Neuronal stem cell (in vitro differentiated cells): Measurements from ENCODE around the gene ADH5.
"Not testable (repeated sequence)": the region's sequence is repeated elsewhere in the genome, so short reads cannot be mapped to it uniquely, and the experiment has no call there.

ENCODE experiments used
- DNase-seq: peaks from one replicate; pipeline ENCODE4 v3.0.0-alpha.2; 2013; ENCODE audit warnings: low spot score
- H2AFZ ChIP-seq: one replicate; pipeline ENCODE4 v1.6.1; 2013; ENCODE audit warnings: mild to moderate bottlenecking, low read length, inconsistent platforms
- H2AK5ac ChIP-seq: 2 replicates; pipeline ENCODE4 v1.6.1; 2013; ENCODE audit warnings: low read depth, mild to moderate bottlenecking, inconsistent platforms, low read length, moderate library complexity, mixed read lengths
- H2BK120ac ChIP-seq: 2 replicates; pipeline ENCODE4 v1.6.1; 2013; ENCODE audit warnings: low read depth, mild to moderate bottlenecking, inconsistent platforms, low read length, moderate library complexity, mixed read lengths
- H2BK12ac ChIP-seq: one replicate; pipeline ENCODE4 v1.6.1; 2013; ENCODE audit warnings: low read length, inconsistent platforms
- H2BK15ac ChIP-seq: 2 replicates; pipeline ENCODE4 v1.6.1; 2013; ENCODE audit warnings: mild to moderate bottlenecking, low read length, inconsistent platforms, mixed read lengths
- H2BK5ac ChIP-seq: one replicate; pipeline ENCODE4 v1.6.1; 2013; ENCODE audit warnings: inconsistent platforms, mild to moderate bottlenecking, low read length, moderate library complexity
- H3K14ac ChIP-seq: one replicate; pipeline ENCODE4 v1.6.1; 2013; ENCODE audit warnings: low read length, inconsistent platforms
- H3K18ac ChIP-seq: 2 replicates; pipeline ENCODE4 v1.6.1; 2013; ENCODE audit warnings: low read length, inconsistent platforms
- H3K23ac ChIP-seq: 2 replicates; pipeline ENCODE4 v1.6.1; 2013; ENCODE audit warnings: low read depth, mild to moderate bottlenecking, mixed read lengths, low read length, inconsistent platforms; ENCODE audit not compliant: poor library complexity
- H3K27ac ChIP-seq: replicated peaks from 3 replicates; pipeline ENCODE4 v1.5.1; 2013; ENCODE audit warnings: low read length, inconsistent platforms
- H3K27me3 ChIP-seq, 3 experiments: 2 replicates each; pipeline ENCODE4 v1.6.1; 2013; ENCODE audit warnings: low read length in 3 of 3, mild to moderate bottlenecking in 2 of 3, inconsistent platforms in 1 of 3, low read depth in 1 of 3, mixed read lengths in 1 of 3, moderate library complexity in 1 of 3; ENCODE audit not compliant: control insufficient read depth in 3 of 3, insufficient read depth in 3 of 3
- H3K36me3 ChIP-seq, 2 donors: replicated peaks in 1 of 2; 2 replicates each; pipeline ENCODE4 v1.6.1; 2013; ENCODE audit warnings: low read length in 2 of 2; ENCODE audit not compliant: control insufficient read depth in 2 of 2, insufficient read depth in 2 of 2
- H3K4ac ChIP-seq: 2 replicates; pipeline ENCODE4 v1.6.1; 2013; ENCODE audit warnings: inconsistent platforms, mild to moderate bottlenecking, low read length, moderate library complexity
- H3K4me1 ChIP-seq, 2 donors: 1 replicate in 1 of 2; 2 replicates in 1 of 2; pipeline ENCODE4 v1.6.1; 2013; ENCODE audit warnings: low read length in 2 of 2, low read depth in 1 of 2; ENCODE audit not compliant: control insufficient read depth in 2 of 2, insufficient read depth in 1 of 2
- H3K4me2 ChIP-seq: one replicate; pipeline ENCODE4 v1.6.1; 2013; ENCODE audit warnings: mild to moderate bottlenecking, low read length, inconsistent platforms; ENCODE audit not compliant: insufficient read depth, poor library complexity, severe bottlenecking
- H3K4me3 ChIP-seq, 2 donors: 2 replicates each; pipeline ENCODE4 v1.5.1; 2013; ENCODE audit warnings: low read length in 2 of 2, mild to moderate bottlenecking in 2 of 2, inconsistent platforms in 1 of 2, moderate library complexity in 1 of 2
- H3K79me1 ChIP-seq: one replicate; pipeline ENCODE4 v1.6.1; 2013; ENCODE audit warnings: low read depth, mild to moderate bottlenecking, inconsistent platforms, low read length, moderate library complexity
- H3K9ac ChIP-seq: one replicate; pipeline ENCODE4 v1.6.1; 2013; ENCODE audit warnings: mild to moderate bottlenecking, low read depth, low read length, inconsistent platforms; ENCODE audit not compliant: poor library complexity
- H3K9me3 ChIP-seq, 2 donors: replicated peaks in 1 of 2; 2 replicates each; pipeline versions ENCODE3 to v1.6.1; 2013; ENCODE audit warnings: low read length in 2 of 2, mild to moderate bottlenecking in 2 of 2, inconsistent platforms in 1 of 2, low read depth in 1 of 2, mixed read lengths in 1 of 2, moderate library complexity in 1 of 2; ENCODE audit not compliant: control insufficient read depth in 2 of 2, insufficient read depth in 1 of 2
- H4K8ac ChIP-seq: one replicate; pipeline ENCODE4 v1.6.1; 2013; ENCODE audit warnings: low read depth, mild to moderate bottlenecking, inconsistent platforms, low read length, moderate library complexity
- H4K91ac ChIP-seq: one replicate; pipeline ENCODE4 v1.6.1; 2013; ENCODE audit warnings: low read length, low read depth, mild to moderate bottlenecking, inconsistent platforms; ENCODE audit not compliant: poor library complexity
- WGBS, 2 donors: extraction: QIAGEN DNeasy Blood & Tissue Kit; methylation state at CpG; one replicate each; pipeline ENCODE4 v1.1.7; 2013; ENCODE audit warnings: missing lambda C conversion rate in 2 of 2, mixed read lengths in 1 of 2; ENCODE audit not compliant: insufficient read length in 2 of 2, insufficient replicate concordance in 1 of 2; ENCODE audit errors: extremely low coverage in 2 of 2; 5-methylcytosine and 5-hydroxymethylcytosine counted together

The ADH5 gene

GRCh38 chr4:99099311-99099710 lies 10.7 kb upstream of the ADH5 start:
- no peak overlapping the region for H2BK120ac ChIP-seq
- no peak overlapping the region for H3K27ac ChIP-seq
- H2AFZ ChIP-seq, result no peak overlapping the region
- H2BK15ac ChIP-seq, result no peak overlapping the region
- H2AK5ac ChIP-seq, result no peak overlapping the region
- no peak overlapping the region for H2BK5ac ChIP-seq
- no peak overlapping the region for H3K18ac ChIP-seq
- no peak overlapping the region for H4K8ac ChIP-seq
- peaks cover 0 to 8% of the 10 kb centered on the region in 2 donors for H3K9me3 ChIP-seq
- no peaks in the 10 kb centered on the region for H3K4me1 ChIP-seq
- WGBS, 2 donors, result no CpG with 5 or more reads among the region's 12 CpGs
- no peak overlapping the region for H3K14ac ChIP-seq
- no peaks in the 10 kb centered on the region for H3K79me1 ChIP-seq
- no peaks in the 10 kb centered on the region for H3K27me3 ChIP-seq
- DNase-seq, result no peak
- no peak overlapping the region for H2BK12ac ChIP-seq
- H3K36me3 ChIP-seq, result peaks cover 0 to 4% of the 10 kb centered on the region in 2 donors
- no peak overlapping the region for H3K4ac ChIP-seq
- H3K4me2 ChIP-seq, result no peak overlapping the region
- no peak overlapping the region for H3K4me3 ChIP-seq
- H4K91ac ChIP-seq, result no peak overlapping the region
- no peak overlapping the region for H3K23ac ChIP-seq
- H3K9ac ChIP-seq, result no peak overlapping the region

- not testable (repeated sequence) for H2BK5ac ChIP-seq, H3K36me3 ChIP-seq, H3K4me1 ChIP-seq, H2AFZ ChIP-seq, H3K27me3 ChIP-seq, H3K27ac ChIP-seq, H4K8ac ChIP-seq, H3K14ac ChIP-seq, H2BK15ac ChIP-seq, H3K18ac ChIP-seq, H3K79me1 ChIP-seq, H3K4me3 ChIP-seq, DNase-seq, H3K4me2 ChIP-seq, H3K9ac ChIP-seq, H4K91ac ChIP-seq, H2BK120ac ChIP-seq, H3K23ac ChIP-seq, H2AK5ac ChIP-seq, H2BK12ac ChIP-seq, H3K4ac ChIP-seq
- no CpG with 5 or more reads among the region's 2 CpGs for WGBS, 2 donors
- H3K9me3 ChIP-seq, result peaks cover 0 to 11% of the 10 kb centered on the region in 2 donors
Observed at GRCh38 chr4:99091841-99092240, 3.3 kb upstream of the ADH5 start.

- no peak for DNase-seq
- Histone ChIP-seq H3K14ac (no peak overlapping the region), H2AFZ (no peak overlapping the region), H3K9ac (no peak overlapping the region), H2AK5ac (no peak overlapping the region), H4K91ac (no peak overlapping the region), H3K4me3 (no peak overlapping the region), H3K27ac (peak overlapping the region; percentile 30), H2BK15ac (no peak overlapping the region), H4K8ac (no peak overlapping the region), H3K4me1 (peaks cover 2 to 3% of the 10 kb centered on the region in 2 donors), H3K36me3 (peaks cover 0 to 4% of the 10 kb centered on the region in 2 donors), H3K27me3 (no peaks in the 10 kb centered on the region), H2BK120ac (no peak overlapping the region), H2BK12ac (no peak overlapping the region), H3K9me3 (peaks cover 0 to 11% of the 10 kb centered on the region in 2 donors), H3K18ac (no peak overlapping the region), H3K23ac (no peak overlapping the region), H3K79me1 (peaks cover 2% of the 10 kb centered on the region), H2BK5ac (no peak overlapping the region), H3K4ac (no peak overlapping the region), H3K4me2 (no peak overlapping the region)
- WGBS, 2 donors, result no CpG with 5 or more reads among the region's 2 CpGs
Observed at GRCh38 chr4:99091216-99091575, 2.6 kb upstream of the ADH5 start.

GRCh38 chr4:99090481-99091215 lies 2.1 kb upstream of the ADH5 start:
- no peak overlapping the region for H3K18ac ChIP-seq
- no peak overlapping the region for H3K23ac ChIP-seq
- peaks cover 0 to 10% of the 10 kb centered on the region in 2 donors for H3K36me3 ChIP-seq
- H2BK15ac ChIP-seq, result no peak overlapping the region
- H2AK5ac ChIP-seq, result no peak overlapping the region
- H3K14ac ChIP-seq, result no peak overlapping the region
- no peaks in the 10 kb centered on the region for H3K27me3 ChIP-seq
- H2AFZ ChIP-seq, result no peak overlapping the region
- H3K9me3 ChIP-seq, result peaks cover 0 to 11% of the 10 kb centered on the region in 2 donors
- no peak overlapping the region for H2BK12ac ChIP-seq
- no peak overlapping the region for H2BK5ac ChIP-seq
- DNase-seq, result no peak
- H3K4me1 ChIP-seq, result peaks cover 2 to 3% of the 10 kb centered on the region in 2 donors
- H3K4me3 ChIP-seq, result no peak overlapping the region
- H2BK120ac ChIP-seq, result no peak overlapping the region
- peak overlapping the region; percentile 11 for H3K4me2 ChIP-seq
- no peak overlapping the region for H3K4ac ChIP-seq
- no CpG with 5 or more reads among the region's 2 CpGs for WGBS, 2 donors
- peaks cover 2% of the 10 kb centered on the region for H3K79me1 ChIP-seq
- no peak overlapping the region for H4K91ac ChIP-seq
- H3K27ac ChIP-seq, result no peak overlapping the region
- no peak overlapping the region for H4K8ac ChIP-seq
- H3K9ac ChIP-seq, result no peak overlapping the region
